HG03039 (cell line): ENCODE results near the gene TDRD7.

ENCODE experiments used
- ATAC-seq: cut with Tn5 transposase; IDR thresholded peaks from one replicate; pipeline ENCODE4 v1.9.1; 2021; ENCODE audit warnings: mild to moderate bottlenecking, moderate library complexity; ENCODE audit not compliant: unreplicated experiment

TDRD7 gene

GRCh38 chr9:97521576-97522333 lies 109.9 kb downstream of the TDRD7 start:
- ATAC-seq = no peak

- ATAC-seq = no peak
Observed at GRCh38 chr9:97524424-97524823, 112.5 kb downstream of the TDRD7 start.

- ATAC-seq = no peak
Observed at GRCh38 chr9:97525451-97525850, 113.6 kb downstream of the TDRD7 start.

GRCh38 chr9:97526895-97527575 lies 115.1 kb downstream of the TDRD7 start:
- no peak for ATAC-seq

- ATAC-seq = no peak
Observed at GRCh38 chr9:97527626-97528528, 116.0 kb downstream of the TDRD7 start.

- ATAC-seq = no peak
Observed at GRCh38 chr9:97528529-97529230, 116.8 kb downstream of the TDRD7 start.

GRCh38 chr9:97529363-97530076 lies 117.6 kb downstream of the TDRD7 start:
- peak; percentile 79 for ATAC-seq

GRCh38 chr9:97531888-97532376 lies 120.0 kb downstream of the TDRD7 start:
- ATAC-seq = no peak

- ATAC-seq = no peak
Observed at GRCh38 chr9:97534185-97534584, 122.3 kb downstream of the TDRD7 start.

GRCh38 chr9:97534961-97535594 lies 123.2 kb downstream of the TDRD7 start:
- no peak for ATAC-seq

GRCh38 chr9:97535771-97536170 lies 123.9 kb downstream of the TDRD7 start:
- no peak for ATAC-seq

- ATAC-seq = no peak
Observed at GRCh38 chr9:97536480-97536879, 124.6 kb downstream of the TDRD7 start.

GRCh38 chr9:97543561-97543960 lies 131.7 kb downstream of the TDRD7 start:
- no peak for ATAC-seq

- ATAC-seq = no peak
Observed at GRCh38 chr9:97545486-97545885, 133.6 kb downstream of the TDRD7 start.
